Measurements from ENCODE around the gene KDM2A.
"Not testable (repeated sequence)": the region's sequence is repeated elsewhere in the genome, so short reads cannot be mapped to it uniquely, and the experiment has no call there.

The KDM2A gene

GRCh38 chr11:67194096-67194495 is 75.0 kb downstream of the KDM2A start:
- TF ChIP-seq CTCF (IDR thresholded peaks at IDR 0.05; ENCODE audit: insufficient read depth, missing control alignments): no peak
- FAIRE-seq (no peak), DNase-seq (ENCODE audit: insufficient read length, low spot score) (no peak)

- no peak for DNase-seq (ENCODE audit: insufficient read length, low spot score)
- no peak for FAIRE-seq
- TF ChIP-seq CTCF (IDR thresholded peaks at IDR 0.05; ENCODE audit: insufficient read depth, missing control alignments): no peak
Measured at GRCh38 chr11:67195971-67196456, 77.0 kb downstream of the KDM2A start.

- no peak for FAIRE-seq
- no peak for TF ChIP-seq CTCF (IDR thresholded peaks at IDR 0.05; ENCODE audit: insufficient read depth, missing control alignments)
- DNase-seq (ENCODE audit: insufficient read length, low spot score): no peak
Measured at GRCh38 chr11:67197606-67198005, 78.5 kb downstream of the KDM2A start.

- DNase-seq (ENCODE audit: insufficient read length, low spot score); FAIRE-seq: not testable (repeated sequence)
Measured at GRCh38 chr11:67198781-67199180, 79.7 kb downstream of the KDM2A start.

- TF ChIP-seq CTCF (IDR thresholded peaks at IDR 0.05; ENCODE audit: insufficient read depth, missing control alignments): no peak
- DNase-seq (ENCODE audit: insufficient read length, low spot score) (no peak), FAIRE-seq (no peak)
Measured at GRCh38 chr11:67199751-67200150, 80.7 kb downstream of the KDM2A start.

- FAIRE-seq: no peak
- no peak for TF ChIP-seq CTCF (IDR thresholded peaks at IDR 0.05; ENCODE audit: insufficient read depth, missing control alignments)
Measured at GRCh38 chr11:67202028-67202427, 83.0 kb downstream of the KDM2A start.

GRCh38 chr11:67204822-67205221 is 85.8 kb downstream of the KDM2A start:
- no peak for FAIRE-seq
- DNase-seq (ENCODE audit: insufficient read length, low spot score): no peak
- TF ChIP-seq CTCF (IDR thresholded peaks at IDR 0.05; ENCODE audit: insufficient read depth, missing control alignments): no peak

More at GRCh38 chr11:67202028-67202427, 83.0 kb downstream of the KDM2A start:
- no peak for DNase-seq (ENCODE audit: insufficient read length, low spot score)

GRCh38 chr11:67209222-67209621 is 90.2 kb downstream of the KDM2A start:
- not testable (repeated sequence) for DNase-seq (ENCODE audit: insufficient read length, low spot score)

More at GRCh38 chr11:67209222-67209621, 90.2 kb downstream of the KDM2A start:
- FAIRE-seq: not testable (repeated sequence)

Measured in D721Med (cell line).